HG03066 (cell line): ENCODE measurements around the gene PLEKHH2.
"Not testable (repeated sequence)": the region's sequence is repeated elsewhere in the genome, so short reads cannot be mapped to it uniquely, and the experiment has no call there.

Experiments used
- ATAC-seq: cut with Tn5 transposase; IDR thresholded peaks from one replicate; pipeline ENCODE4 v1.9.1; 2021; ENCODE audit warnings: low read depth; ENCODE audit not compliant: unreplicated experiment

PLEKHH2 gene

GRCh38 chr2:43637030-43637803, at the start of gene PLEKHH2:
Gene PLEKHH2 (plus strand): TSS chr2:43637260. CDS start chr2:43644674, 7,414 bp downstream.
- ATAC-seq: peak; percentile 99

- no peak for ATAC-seq
Measured at GRCh38 chr2:43592443-43592842, 44.6 kb upstream of the PLEKHH2 start.

- ATAC-seq: no peak
Measured at GRCh38 chr2:43593254-43593653, 43.8 kb upstream of the PLEKHH2 start.

- ATAC-seq: no peak
Measured at GRCh38 chr2:43594875-43595274, 42.2 kb upstream of the PLEKHH2 start.

- ATAC-seq: peak; percentile 97
Measured at GRCh38 chr2:43595603-43596412, 41.3 kb upstream of the PLEKHH2 start, which contains the start of gene THADA. Gene THADA (minus strand): TSS chr2:43596038. CDS start chr2:43592392, 3,646 bp downstream.

GRCh38 chr2:43600596-43600995, 36.5 kb upstream of the PLEKHH2 start:
- ATAC-seq: not testable (repeated sequence)

- ATAC-seq: no peak
Measured at GRCh38 chr2:43604674-43605073, 32.4 kb upstream of the PLEKHH2 start.

GRCh38 chr2:43605079-43605655, 31.9 kb upstream of the PLEKHH2 start:
- ATAC-seq: no peak

- ATAC-seq: no peak
Measured at GRCh38 chr2:43605851-43606250, 31.2 kb upstream of the PLEKHH2 start.

- no peak for ATAC-seq
Measured at GRCh38 chr2:43609290-43609918, 27.7 kb upstream of the PLEKHH2 start.

- ATAC-seq: no peak
Measured at GRCh38 chr2:43610361-43610760, 26.7 kb upstream of the PLEKHH2 start.

GRCh38 chr2:43611987-43612894, 24.8 kb upstream of the PLEKHH2 start:
- peak; percentile 84 for ATAC-seq

GRCh38 chr2:43612944-43613343, 24.1 kb upstream of the PLEKHH2 start:
- ATAC-seq: no peak

GRCh38 chr2:43616967-43617680, 19.9 kb upstream of the PLEKHH2 start:
- ATAC-seq: no peak

- no peak for ATAC-seq
Measured at GRCh38 chr2:43619511-43619910, 17.5 kb upstream of the PLEKHH2 start.

GRCh38 chr2:43622931-43623451, 14.1 kb upstream of the PLEKHH2 start:
- no peak for ATAC-seq

GRCh38 chr2:43631618-43632317, 5.3 kb upstream of the PLEKHH2 start:
- ATAC-seq: no peak

- no peak for ATAC-seq
Measured at GRCh38 chr2:43634604-43635306, 2.3 kb upstream of the PLEKHH2 start.
